ENCODE results near the gene C1orf159. TPM values are rescaled to one million over a fixed set of nuclear protein-coding genes. Genes with fewer than 3 reads are reported as not detected.
A peak's percentile ranks its signal among the peaks of the same experiment; 100 is the strongest.
"Not testable (repeated sequence)": the region's sequence is repeated elsewhere in the genome, so short reads cannot be mapped to it uniquely, and the experiment has no call there.

The C1orf159 gene
- total RNA-seq, 1 donor from 2014 or later = 9.2 TPM

GRCh38 chr1:1106510-1107221 is 9.2 kb downstream of the C1orf159 start:
- no peak overlapping the region for H3K27ac Mint-ChIP-seq (ENCODE audit: unreplicated experiment)
- H3K4me1 Mint-ChIP-seq (ENCODE audit: low read depth) = no peaks in the 10 kb centered on the region
- no peaks in the 10 kb centered on the region for H3K27me3 Mint-ChIP-seq (ENCODE audit: low read depth)
- H3K36me3 Mint-ChIP-seq (ENCODE audit: low read depth) = peaks cover 4% of the 10 kb centered on the region
- peak; percentile 82 for DNase-seq (ENCODE audit: low spot score)
- no peak overlapping the region for H3K4me3 Mint-ChIP-seq (ENCODE audit: unreplicated experiment)
- H3K9me3 Mint-ChIP-seq (ENCODE audit: low read depth) = no peaks in the 10 kb centered on the region
- no peak for TF ChIP-seq CTCF (IDR thresholded peaks at IDR 0.05)

- H3K27me3 Mint-ChIP-seq (ENCODE audit: low read depth); H3K4me3 Mint-ChIP-seq (ENCODE audit: unreplicated experiment); H3K36me3 Mint-ChIP-seq (ENCODE audit: low read depth); H3K4me1 Mint-ChIP-seq (ENCODE audit: low read depth); H3K27ac Mint-ChIP-seq (ENCODE audit: unreplicated experiment): not testable (repeated sequence)
- DNase-seq (ENCODE audit: low spot score) = peak; percentile 44
- H3K9me3 Mint-ChIP-seq (ENCODE audit: low read depth) = peaks cover 12% of the 10 kb centered on the region
Observed at GRCh38 chr1:1104152-1104551, 11.7 kb downstream of the C1orf159 start.

GRCh38 chr1:1101503-1101902 is 14.4 kb downstream of the C1orf159 start:
- H3K9me3 Mint-ChIP-seq (ENCODE audit: low read depth) = peaks cover 13% of the 10 kb centered on the region
- TF ChIP-seq CTCF (IDR thresholded peaks at IDR 0.05) = no peak
- H3K36me3 Mint-ChIP-seq (ENCODE audit: low read depth) = peaks cover 9% of the 10 kb centered on the region
- H3K4me3 Mint-ChIP-seq (ENCODE audit: unreplicated experiment) = no peak overlapping the region
- no peaks in the 10 kb centered on the region for H3K27me3 Mint-ChIP-seq (ENCODE audit: low read depth)
- DNase-seq (ENCODE audit: low spot score) = peak; percentile 8
- H3K27ac Mint-ChIP-seq (ENCODE audit: unreplicated experiment) = no peak overlapping the region
- no peaks in the 10 kb centered on the region for H3K4me1 Mint-ChIP-seq (ENCODE audit: low read depth)

GRCh38 chr1:1100296-1100695 is 15.6 kb downstream of the C1orf159 start:
- no peak for TF ChIP-seq CTCF (IDR thresholded peaks at IDR 0.05)

GRCh38 chr1:1099506-1100183 is 16.2 kb downstream of the C1orf159 start:
- Mint-ChIP-seq H3K36me3 (ENCODE audit: low read depth) (peaks cover 9% of the 10 kb centered on the region), H3K4me3 (ENCODE audit: unreplicated experiment) (no peak overlapping the region), H3K27me3 (ENCODE audit: low read depth) (no peaks in the 10 kb centered on the region), H3K27ac (ENCODE audit: unreplicated experiment) (no peak overlapping the region), H3K4me1 (ENCODE audit: low read depth) (no peaks in the 10 kb centered on the region), H3K9me3 (ENCODE audit: low read depth) (peaks cover 13% of the 10 kb centered on the region)
- no peak for DNase-seq (ENCODE audit: low spot score)
- TF ChIP-seq CTCF (IDR thresholded peaks at IDR 0.05) = no peak

More at GRCh38 chr1:1100296-1100695, 15.6 kb downstream of the C1orf159 start:
- DNase-seq (ENCODE audit: low spot score) = peak; percentile 32
- H3K4me1 Mint-ChIP-seq (ENCODE audit: low read depth) = no peaks in the 10 kb centered on the region
- no peaks in the 10 kb centered on the region for H3K27me3 Mint-ChIP-seq (ENCODE audit: low read depth)
- no peak overlapping the region for H3K27ac Mint-ChIP-seq (ENCODE audit: unreplicated experiment)
- H3K9me3 Mint-ChIP-seq (ENCODE audit: low read depth) = peaks cover 13% of the 10 kb centered on the region
- H3K4me3 Mint-ChIP-seq (ENCODE audit: unreplicated experiment) = no peak overlapping the region
- H3K36me3 Mint-ChIP-seq (ENCODE audit: low read depth) = peaks cover 9% of the 10 kb centered on the region
